ENCODE results near the gene TRIO.

The TRIO gene

GRCh38 chr5:14219800-14220512, 76.8 kb downstream of the TRIO start:
- Histone ChIP-seq H3K9me3 (ENCODE audit: control insufficient read depth in 1 of 2, low read length in 2 of 2) (no peaks in the 10 kb centered on the region), H3K27ac (ENCODE audit: low read depth, low read length) (no peak overlapping the region), H3K36me3 (ENCODE audit: control insufficient read depth in 1 of 2, insufficient read depth in 2 of 2, low read length in 2 of 2) (no peaks in the 10 kb centered on the region), H3K4me1 (ENCODE audit: control insufficient read depth in 1 of 2, insufficient read depth in 2 of 2, low read length in 2 of 2) (peaks cover 31 to 46% of the 10 kb centered on the region in 2 donors), H3K4me3 (ENCODE audit: low read depth in 1 of 2, low read length in 2 of 2) (no peak overlapping the region), H3K9ac (ENCODE audit: low read depth in 1 of 2, low read length in 2 of 2) (no peak overlapping the region), H3K27me3 (ENCODE audit: control insufficient read depth in 1 of 2, insufficient read depth in 2 of 2, low read length in 2 of 2) (no peaks in the 10 kb centered on the region)

GRCh38 chr5:14220642-14221041, 77.5 kb downstream of the TRIO start:
- H3K4me1 ChIP-seq (ENCODE audit: control insufficient read depth in 1 of 2, insufficient read depth in 2 of 2, low read length in 2 of 2), result peaks cover 31 to 41% of the 10 kb centered on the region in 2 donors
- H3K4me3 ChIP-seq (ENCODE audit: low read depth in 1 of 2, low read length in 2 of 2), result no peak overlapping the region
- H3K36me3 ChIP-seq (ENCODE audit: control insufficient read depth in 1 of 2, insufficient read depth in 2 of 2, low read length in 2 of 2), result no peaks in the 10 kb centered on the region
- H3K27me3 ChIP-seq (ENCODE audit: control insufficient read depth in 1 of 2, insufficient read depth in 2 of 2, low read length in 2 of 2), result no peaks in the 10 kb centered on the region
- no peaks in the 10 kb centered on the region for H3K9me3 ChIP-seq (ENCODE audit: control insufficient read depth in 1 of 2, low read length in 2 of 2)
- no peak overlapping the region for H3K9ac ChIP-seq (ENCODE audit: low read depth in 1 of 2, low read length in 2 of 2)
- no peak overlapping the region for H3K27ac ChIP-seq (ENCODE audit: low read depth, low read length)

GRCh38 chr5:14221732-14222131, 78.6 kb downstream of the TRIO start:
- no peak overlapping the region for H3K9ac ChIP-seq (ENCODE audit: low read depth in 1 of 2, low read length in 2 of 2)
- no peaks in the 10 kb centered on the region for H3K27me3 ChIP-seq (ENCODE audit: control insufficient read depth in 1 of 2, insufficient read depth in 2 of 2, low read length in 2 of 2)
- H3K9me3 ChIP-seq (ENCODE audit: control insufficient read depth in 1 of 2, low read length in 2 of 2), result no peaks in the 10 kb centered on the region
- no peak overlapping the region for H3K4me3 ChIP-seq (ENCODE audit: low read depth in 1 of 2, low read length in 2 of 2)
- no peaks in the 10 kb centered on the region for H3K36me3 ChIP-seq (ENCODE audit: control insufficient read depth in 1 of 2, insufficient read depth in 2 of 2, low read length in 2 of 2)
- no peak overlapping the region for H3K27ac ChIP-seq (ENCODE audit: low read depth, low read length)
- peaks cover 29 to 31% of the 10 kb centered on the region in 2 donors for H3K4me1 ChIP-seq (ENCODE audit: control insufficient read depth in 1 of 2, insufficient read depth in 2 of 2, low read length in 2 of 2)

- no peak overlapping the region for H3K9ac ChIP-seq (ENCODE audit: low read depth in 1 of 2, low read length in 2 of 2)
- H3K27ac ChIP-seq (ENCODE audit: low read depth, low read length), result no peak overlapping the region
- no peaks in the 10 kb centered on the region for H3K9me3 ChIP-seq (ENCODE audit: control insufficient read depth in 1 of 2, low read length in 2 of 2)
- no peak overlapping the region for H3K4me3 ChIP-seq (ENCODE audit: low read depth in 1 of 2, low read length in 2 of 2)
- no peaks in the 10 kb centered on the region for H3K36me3 ChIP-seq (ENCODE audit: control insufficient read depth in 1 of 2, insufficient read depth in 2 of 2, low read length in 2 of 2)
- no peaks in the 10 kb centered on the region for H3K27me3 ChIP-seq (ENCODE audit: control insufficient read depth in 1 of 2, insufficient read depth in 2 of 2, low read length in 2 of 2)
- peaks cover 26 to 27% of the 10 kb centered on the region in 2 donors for H3K4me1 ChIP-seq (ENCODE audit: control insufficient read depth in 1 of 2, insufficient read depth in 2 of 2, low read length in 2 of 2)
Observed at GRCh38 chr5:14222206-14222605, 79.1 kb downstream of the TRIO start.

- H3K9ac ChIP-seq (ENCODE audit: low read depth in 1 of 2, low read length in 2 of 2), result no peak overlapping the region
- H3K36me3 ChIP-seq (ENCODE audit: control insufficient read depth in 1 of 2, insufficient read depth in 2 of 2, low read length in 2 of 2), result no peaks in the 10 kb centered on the region
- no peaks in the 10 kb centered on the region for H3K27me3 ChIP-seq (ENCODE audit: control insufficient read depth in 1 of 2, insufficient read depth in 2 of 2, low read length in 2 of 2)
- H3K27ac ChIP-seq (ENCODE audit: low read depth, low read length), result no peak overlapping the region
- H3K4me3 ChIP-seq (ENCODE audit: low read depth in 1 of 2, low read length in 2 of 2), result no peak overlapping the region
- peaks cover 19 to 22% of the 10 kb centered on the region in 2 donors for H3K4me1 ChIP-seq (ENCODE audit: control insufficient read depth in 1 of 2, insufficient read depth in 2 of 2, low read length in 2 of 2)
- H3K9me3 ChIP-seq (ENCODE audit: control insufficient read depth in 1 of 2, low read length in 2 of 2), result no peaks in the 10 kb centered on the region
Observed at GRCh38 chr5:14223372-14223771, 80.2 kb downstream of the TRIO start.

- no peak overlapping the region for H3K27ac ChIP-seq (ENCODE audit: low read depth, low read length)
- no peak overlapping the region for H3K4me3 ChIP-seq (ENCODE audit: low read depth in 1 of 2, low read length in 2 of 2)
- H3K9ac ChIP-seq (ENCODE audit: low read depth in 1 of 2, low read length in 2 of 2), result no peak overlapping the region
- H3K9me3 ChIP-seq (ENCODE audit: control insufficient read depth in 1 of 2, low read length in 2 of 2), result no peaks in the 10 kb centered on the region
- H3K36me3 ChIP-seq (ENCODE audit: control insufficient read depth in 1 of 2, insufficient read depth in 2 of 2, low read length in 2 of 2), result no peaks in the 10 kb centered on the region
- no peaks in the 10 kb centered on the region for H3K27me3 ChIP-seq (ENCODE audit: control insufficient read depth in 1 of 2, insufficient read depth in 2 of 2, low read length in 2 of 2)
- H3K4me1 ChIP-seq (ENCODE audit: control insufficient read depth in 1 of 2, insufficient read depth in 2 of 2, low read length in 2 of 2), result peaks cover 4 to 5% of the 10 kb centered on the region in 2 donors
Observed at GRCh38 chr5:14225173-14225834, 82.2 kb downstream of the TRIO start.

GRCh38 chr5:14226149-14226548, 83.0 kb downstream of the TRIO start:
- H3K4me1 ChIP-seq (ENCODE audit: control insufficient read depth in 1 of 2, insufficient read depth in 2 of 2, low read length in 2 of 2), result peaks cover 0 to 4% of the 10 kb centered on the region in 2 donors
- H3K9ac ChIP-seq (ENCODE audit: low read depth in 1 of 2, low read length in 2 of 2), result no peak overlapping the region
- H3K27ac ChIP-seq (ENCODE audit: low read depth, low read length), result no peak overlapping the region
- H3K27me3 ChIP-seq (ENCODE audit: control insufficient read depth in 1 of 2, insufficient read depth in 2 of 2, low read length in 2 of 2), result no peaks in the 10 kb centered on the region
- H3K4me3 ChIP-seq (ENCODE audit: low read depth in 1 of 2, low read length in 2 of 2), result no peak overlapping the region
- H3K9me3 ChIP-seq (ENCODE audit: control insufficient read depth in 1 of 2, low read length in 2 of 2), result no peaks in the 10 kb centered on the region
- no peaks in the 10 kb centered on the region for H3K36me3 ChIP-seq (ENCODE audit: control insufficient read depth in 1 of 2, insufficient read depth in 2 of 2, low read length in 2 of 2)

- Histone ChIP-seq H3K4me1 (ENCODE audit: control insufficient read depth in 1 of 2, insufficient read depth in 2 of 2, low read length in 2 of 2) (peaks cover 0 to 4% of the 10 kb centered on the region in 2 donors), H3K9ac (ENCODE audit: low read depth in 1 of 2, low read length in 2 of 2) (no peak overlapping the region), H3K4me3 (ENCODE audit: low read depth in 1 of 2, low read length in 2 of 2) (no peak overlapping the region), H3K9me3 (ENCODE audit: control insufficient read depth in 1 of 2, low read length in 2 of 2) (no peaks in the 10 kb centered on the region), H3K36me3 (ENCODE audit: control insufficient read depth in 1 of 2, insufficient read depth in 2 of 2, low read length in 2 of 2) (no peaks in the 10 kb centered on the region), H3K27me3 (ENCODE audit: control insufficient read depth in 1 of 2, insufficient read depth in 2 of 2, low read length in 2 of 2) (no peaks in the 10 kb centered on the region), H3K27ac (ENCODE audit: low read depth, low read length) (no peak overlapping the region)
Observed at GRCh38 chr5:14226554-14226953, 83.4 kb downstream of the TRIO start.

- Histone ChIP-seq H3K27ac (ENCODE audit: low read depth, low read length) (no peak overlapping the region), H3K4me1 (ENCODE audit: control insufficient read depth in 1 of 2, insufficient read depth in 2 of 2, low read length in 2 of 2) (peaks cover 0 to 4% of the 10 kb centered on the region in 2 donors)
Observed at GRCh38 chr5:14226992-14227391, 83.8 kb downstream of the TRIO start.

GRCh38 chr5:14227513-14227912, 84.4 kb downstream of the TRIO start:
- Histone ChIP-seq H3K4me3 (ENCODE audit: low read depth in 1 of 2, low read length in 2 of 2) (no peak overlapping the region), H3K27me3 (ENCODE audit: control insufficient read depth in 1 of 2, insufficient read depth in 2 of 2, low read length in 2 of 2) (no peaks in the 10 kb centered on the region), H3K36me3 (ENCODE audit: control insufficient read depth in 1 of 2, insufficient read depth in 2 of 2, low read length in 2 of 2) (no peaks in the 10 kb centered on the region), H3K4me1 (ENCODE audit: control insufficient read depth in 1 of 2, insufficient read depth in 2 of 2, low read length in 2 of 2) (peaks cover 0 to 4% of the 10 kb centered on the region in 2 donors), H3K9ac (ENCODE audit: low read depth in 1 of 2, low read length in 2 of 2) (no peak overlapping the region), H3K9me3 (ENCODE audit: control insufficient read depth in 1 of 2, low read length in 2 of 2) (no peaks in the 10 kb centered on the region), H3K27ac (ENCODE audit: low read depth, low read length) (no peak overlapping the region)

More at GRCh38 chr5:14226992-14227391, 83.8 kb downstream of the TRIO start:
- H3K36me3 ChIP-seq (ENCODE audit: control insufficient read depth in 1 of 2, insufficient read depth in 2 of 2, low read length in 2 of 2), result no peaks in the 10 kb centered on the region
- no peaks in the 10 kb centered on the region for H3K27me3 ChIP-seq (ENCODE audit: control insufficient read depth in 1 of 2, insufficient read depth in 2 of 2, low read length in 2 of 2)
- no peaks in the 10 kb centered on the region for H3K9me3 ChIP-seq (ENCODE audit: control insufficient read depth in 1 of 2, low read length in 2 of 2)
- no peak overlapping the region for H3K9ac ChIP-seq (ENCODE audit: low read depth in 1 of 2, low read length in 2 of 2)
- H3K4me3 ChIP-seq (ENCODE audit: low read depth in 1 of 2, low read length in 2 of 2), result no peak overlapping the region

Measured in duodenal mucosa (tissue), 2 donors.